Measurements from ENCODE around the gene KCNJ14.

The KCNJ14 gene

DNA sequence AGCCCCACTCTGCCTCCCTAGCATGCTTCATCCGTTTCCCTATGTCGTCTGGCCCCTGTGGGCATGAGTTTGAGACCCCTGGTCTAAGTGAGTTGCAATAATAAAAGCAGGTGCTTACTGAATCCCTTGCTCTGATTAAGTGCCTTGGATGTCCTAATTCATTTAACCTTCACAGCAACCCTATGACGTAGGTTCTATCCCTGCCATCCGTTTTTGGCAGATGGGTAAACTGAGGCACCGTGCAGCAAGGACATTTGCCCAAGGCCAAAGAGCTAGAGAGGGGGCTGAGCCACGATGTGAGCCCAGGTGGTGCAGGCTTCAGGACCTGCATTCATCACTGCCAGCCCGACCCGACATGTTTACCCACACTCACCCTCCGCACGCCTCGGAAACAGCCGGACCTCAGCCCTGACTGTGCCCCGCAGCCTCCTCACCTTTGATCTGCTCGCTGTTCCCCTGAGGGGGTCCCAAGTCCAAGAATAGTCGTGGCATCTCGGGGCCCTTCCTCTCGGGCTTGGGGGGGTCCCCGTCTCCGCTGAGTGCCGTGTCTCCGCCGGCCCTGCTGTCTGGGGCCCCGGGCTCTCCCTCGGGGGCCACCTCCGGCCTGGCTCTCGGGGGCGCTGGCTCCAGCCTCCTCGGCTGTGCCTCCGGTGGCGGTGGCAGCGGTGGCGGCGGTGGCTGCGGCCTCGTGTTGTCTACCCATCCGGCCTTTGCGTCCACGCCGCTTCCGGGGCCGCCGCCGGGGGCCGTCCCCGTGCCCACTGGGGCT lies 41.8 kb downstream of the KCNJ14 start:
- DNase-seq = no peak
- Mint-ChIP-seq H3K9me3 (no peaks in the 10 kb centered on the region), H3K4me1 (peaks cover 28% of the 10 kb centered on the region), H3K27ac (no peak overlapping the region), H3K4me3 (no peak overlapping the region), H3K27me3 (peaks cover 31% of the 10 kb centered on the region), H3K36me3 (ENCODE audit: low read depth) (no peaks in the 10 kb centered on the region)
- no peak for ATAC-seq

DNA sequence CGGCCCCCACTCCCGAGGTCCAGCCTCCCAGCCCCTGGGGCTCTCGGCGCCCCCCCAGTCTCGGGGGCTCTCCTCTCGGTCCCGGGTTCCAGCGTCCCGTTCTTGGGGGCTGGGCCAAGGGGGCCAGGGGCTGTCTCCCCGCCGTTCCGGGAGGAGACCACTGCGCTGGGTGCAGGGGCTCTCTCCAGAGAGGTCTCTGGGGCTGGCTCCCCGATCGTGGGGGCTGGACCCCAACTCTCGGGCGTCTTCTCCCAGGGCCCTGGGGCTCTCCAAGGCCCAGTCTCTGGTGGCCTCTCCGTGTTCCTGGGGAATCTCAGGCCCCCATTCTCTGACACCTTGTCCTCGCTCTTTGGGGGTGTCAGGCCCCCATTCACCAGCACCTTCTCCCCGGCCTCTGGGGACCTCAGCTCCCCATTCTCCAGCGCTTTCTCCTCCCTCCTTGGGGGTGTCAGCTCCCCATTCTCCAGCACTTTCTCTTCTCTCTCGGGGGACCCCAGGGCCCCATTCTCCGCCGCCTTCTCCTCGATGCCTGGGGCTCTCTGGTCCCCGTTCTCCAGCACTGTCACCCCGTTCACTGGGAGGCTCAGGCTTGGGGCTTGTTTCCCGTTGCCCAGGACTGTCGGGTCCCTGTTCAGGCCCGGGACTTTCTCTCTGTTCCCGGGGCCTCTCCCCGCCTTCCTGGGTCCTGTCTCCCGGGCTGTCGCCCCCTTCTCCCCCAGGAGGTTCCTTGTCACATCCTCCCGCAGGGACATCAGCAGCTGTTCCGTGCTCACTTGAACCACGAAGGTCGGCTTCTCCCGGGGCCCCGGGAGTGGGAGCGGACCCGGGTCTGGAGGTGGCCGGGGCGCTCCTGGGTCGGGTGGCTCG lies 42.6 kb downstream of the KCNJ14 start:
- Mint-ChIP-seq H3K4me3 (no peak overlapping the region), H3K36me3 (ENCODE audit: low read depth) (no peaks in the 10 kb centered on the region), H3K4me1 (peaks cover 20% of the 10 kb centered on the region), H3K9me3 (no peaks in the 10 kb centered on the region), H3K27ac (no peak overlapping the region), H3K27me3 (peaks cover 26% of the 10 kb centered on the region)
- DNase-seq = no peak
- no peak for ATAC-seq

DNA sequence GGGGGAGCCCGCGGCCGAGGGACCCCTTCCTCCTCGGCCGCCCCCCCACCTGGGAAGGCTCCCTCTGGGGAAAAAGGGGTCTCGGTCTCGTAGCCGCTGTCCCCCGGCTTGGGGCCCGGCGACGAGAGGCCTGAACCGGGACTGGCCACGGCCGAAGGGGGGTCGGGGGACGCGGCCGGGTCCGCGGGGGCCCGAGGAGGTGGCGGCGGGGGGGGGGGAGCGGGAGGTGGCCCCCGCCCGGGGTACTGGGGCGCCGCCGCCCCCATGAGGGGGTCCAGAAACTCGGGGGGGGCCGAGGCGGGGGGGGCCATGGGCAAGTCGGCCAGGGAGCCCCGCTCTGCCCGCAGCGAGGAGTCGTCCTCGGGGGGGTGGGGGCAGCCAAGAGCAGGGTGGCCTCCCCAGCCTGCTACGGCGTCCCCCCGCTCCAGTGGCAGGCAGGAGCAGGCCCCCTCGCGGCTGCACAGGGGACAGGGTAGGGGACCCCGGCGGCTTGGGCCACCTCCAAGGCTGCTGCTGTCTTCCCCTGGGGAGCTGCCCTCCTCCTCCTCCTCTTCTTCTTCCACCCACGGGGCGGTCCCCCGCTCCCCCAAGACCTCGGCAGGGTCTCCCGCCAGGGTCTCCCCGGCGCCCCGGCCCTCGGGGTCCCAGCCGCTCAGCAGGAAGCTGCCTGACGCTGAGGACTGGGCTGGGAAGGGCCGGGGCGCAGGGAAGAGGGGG lies 43.4 kb downstream of the KCNJ14 start:
- Mint-ChIP-seq H3K4me1 (peaks cover 19% of the 10 kb centered on the region), H3K9me3 (no peaks in the 10 kb centered on the region), H3K27ac (no peak overlapping the region), H3K27me3 (peaks cover 26% of the 10 kb centered on the region), H3K4me3 (no peak overlapping the region), H3K36me3 (ENCODE audit: low read depth) (no peaks in the 10 kb centered on the region)
- no peak for ATAC-seq
- DNase-seq = no peak

DNA sequence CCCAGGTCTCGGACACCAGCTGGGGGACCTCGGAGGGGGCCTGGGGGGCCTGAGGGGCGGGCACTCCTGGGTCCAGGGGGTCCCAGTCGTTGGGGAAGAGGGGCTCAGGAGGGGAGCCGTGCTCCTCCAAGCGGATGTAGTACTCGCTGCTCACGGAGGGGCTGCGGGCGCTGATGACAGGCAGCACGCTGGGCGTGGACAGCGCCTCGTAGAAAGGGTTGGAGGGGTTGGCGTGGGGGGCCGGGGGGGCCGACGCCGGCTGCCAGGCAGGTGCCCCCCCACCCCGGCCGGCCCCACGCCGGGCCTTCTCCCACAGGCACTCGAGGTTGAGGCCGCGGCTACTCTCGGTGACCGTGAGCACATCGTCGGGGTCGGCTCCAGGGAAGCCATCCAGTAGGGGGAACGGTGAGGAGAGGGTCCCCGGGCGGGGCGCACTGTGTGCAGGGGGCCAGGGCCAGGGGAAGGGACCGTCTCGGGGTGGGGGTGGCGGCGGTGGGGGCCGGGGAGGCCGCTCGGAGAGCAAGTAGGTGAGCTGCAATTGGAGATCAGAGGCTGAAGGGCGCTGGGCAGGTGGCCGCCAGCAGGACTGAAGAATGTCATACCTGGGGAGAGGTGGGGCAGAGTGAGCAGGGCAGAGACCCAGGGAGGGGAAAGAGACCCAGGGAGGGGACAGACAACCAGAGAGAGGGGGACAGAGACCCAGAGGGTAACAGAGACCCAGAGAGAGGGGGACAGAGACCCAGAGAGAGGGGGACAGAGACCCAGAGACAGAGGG lies 44.1 kb downstream of the KCNJ14 start:
- no peaks in the 10 kb centered on the region for H3K9me3 Mint-ChIP-seq
- H3K36me3 Mint-ChIP-seq (ENCODE audit: low read depth) = no peaks in the 10 kb centered on the region
- peaks cover 15% of the 10 kb centered on the region for H3K4me1 Mint-ChIP-seq
- ATAC-seq (no peak), DNase-seq (no peak)
- H3K4me3 Mint-ChIP-seq = no peak overlapping the region
- H3K27ac Mint-ChIP-seq = no peak overlapping the region
- H3K27me3 Mint-ChIP-seq = peaks cover 22% of the 10 kb centered on the region

DNA sequence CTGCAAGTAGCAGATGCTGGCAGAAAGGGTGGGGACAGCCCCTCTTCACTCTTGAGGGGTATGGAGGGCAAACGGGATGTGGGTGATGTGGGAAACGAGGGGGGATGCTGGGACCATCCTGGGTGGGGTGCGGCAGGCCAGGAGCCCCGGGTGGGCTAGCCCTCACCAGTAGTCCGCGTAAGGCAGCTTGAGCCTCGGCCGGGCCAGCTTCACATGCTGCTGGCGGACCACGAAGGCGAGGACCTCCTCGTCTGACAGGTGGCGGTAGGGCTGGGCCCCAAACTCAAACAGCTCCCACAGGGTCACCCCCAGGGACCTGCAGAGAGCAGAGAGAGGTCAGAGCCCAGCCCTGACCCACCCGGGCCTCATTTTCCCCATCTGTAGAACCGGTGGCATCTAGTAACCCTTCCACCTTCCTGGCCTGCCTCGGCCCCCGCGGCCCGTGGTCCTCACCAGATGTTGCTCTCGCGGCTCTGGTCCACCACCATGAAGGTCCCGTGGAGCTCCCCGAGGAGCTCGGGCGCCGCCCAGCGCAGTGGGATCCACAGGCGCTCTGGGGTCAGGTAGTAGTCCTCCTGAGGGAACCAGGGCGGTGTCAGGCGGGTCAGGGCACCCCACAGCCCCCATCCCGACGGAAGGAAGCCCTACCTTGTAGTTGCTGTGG lies 45.6 kb downstream of the KCNJ14 start:
- Mint-ChIP-seq H3K9me3 (no peaks in the 10 kb centered on the region), H3K27me3 (peaks cover 9% of the 10 kb centered on the region), H3K4me3 (peak overlapping the region; percentile 48), H3K27ac (no peak overlapping the region), H3K4me1 (peaks cover 10% of the 10 kb centered on the region), H3K36me3 (ENCODE audit: low read depth) (no peaks in the 10 kb centered on the region)
- no peak for DNase-seq
- peak; percentile 3 for ATAC-seq

DNA sequence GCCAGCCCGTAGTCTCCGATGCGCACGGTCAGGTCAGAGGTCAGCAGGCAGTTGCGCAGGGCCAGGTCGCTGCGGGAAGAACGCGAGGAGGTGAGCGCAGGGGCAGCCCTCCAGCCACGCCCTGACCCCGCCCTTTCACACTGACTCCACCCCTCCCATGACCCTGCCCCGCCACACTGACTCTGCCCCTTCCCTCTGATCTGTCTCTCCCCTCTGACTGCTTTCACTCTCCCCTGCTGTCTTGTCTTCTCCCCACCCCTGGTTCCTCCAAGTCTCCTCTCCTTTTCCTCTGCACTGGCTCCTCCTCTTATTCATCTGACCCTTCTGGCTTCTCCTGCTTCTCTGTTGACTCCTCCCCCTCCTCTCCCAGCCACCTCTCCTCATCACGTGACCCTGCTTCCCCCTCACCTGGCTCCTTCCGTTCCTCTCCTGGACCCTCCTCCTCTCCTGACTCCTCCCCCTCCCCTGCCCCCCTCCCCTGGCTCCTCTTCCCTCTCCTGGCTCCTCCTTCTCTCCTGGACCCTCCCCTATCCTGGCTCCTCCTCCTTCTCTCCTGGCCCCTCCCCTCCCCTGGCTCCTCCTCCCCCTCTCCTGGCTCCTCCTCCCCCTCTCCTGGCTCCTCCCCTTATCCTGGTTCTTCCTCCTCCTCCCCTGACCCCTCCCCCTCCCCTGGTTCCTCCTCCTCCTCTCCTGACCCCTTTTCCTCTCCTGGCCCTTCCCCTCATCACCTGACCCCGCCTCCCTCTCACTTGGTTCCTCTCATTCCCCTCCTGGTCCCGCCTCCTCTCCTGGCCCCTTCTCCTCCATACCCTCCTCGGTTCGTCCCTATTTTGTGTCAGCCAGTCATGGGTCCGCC lies 46.3 kb downstream of the KCNJ14 start:
- Mint-ChIP-seq H3K27ac (no peak overlapping the region), H3K4me1 (peaks cover 10% of the 10 kb centered on the region), H3K9me3 (no peaks in the 10 kb centered on the region), H3K27me3 (peaks cover 8% of the 10 kb centered on the region), H3K4me3 (peak overlapping the region; percentile 48), H3K36me3 (ENCODE audit: low read depth) (no peaks in the 10 kb centered on the region)
- ATAC-seq = peak; percentile 55
- DNase-seq = peak; percentile 62

DNA sequence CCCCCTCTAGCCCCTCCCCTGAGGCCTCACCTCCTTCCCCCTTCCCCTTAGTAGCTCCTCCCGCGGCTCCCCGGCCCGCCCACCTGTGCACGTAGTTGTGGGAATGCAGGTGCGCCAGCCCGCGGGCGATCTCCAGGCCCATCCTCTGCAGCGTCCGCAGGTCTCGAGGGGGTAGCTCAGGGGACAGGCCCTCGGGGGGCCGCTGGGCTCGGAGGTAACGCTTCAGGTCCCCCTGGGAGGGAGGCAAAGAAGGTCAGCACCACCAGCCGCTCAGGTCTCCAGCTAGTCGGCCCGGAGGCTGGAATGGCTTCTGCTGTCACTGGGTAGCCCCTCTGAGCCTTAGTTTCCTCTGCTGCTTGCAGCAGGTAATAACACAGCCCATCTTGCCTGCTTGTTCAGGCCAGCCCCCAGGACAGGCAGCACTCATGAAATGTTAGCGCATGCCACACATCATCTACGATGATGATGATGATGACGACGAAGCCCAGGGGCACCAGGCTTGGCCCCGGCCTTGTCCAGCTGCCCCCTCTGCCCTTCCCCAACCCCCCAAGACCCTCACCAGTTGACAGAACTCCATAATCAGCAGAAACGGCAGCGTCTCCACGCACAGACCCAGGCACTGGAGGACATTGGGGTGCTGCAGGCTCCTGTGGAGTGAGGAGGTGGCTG lies 47.1 kb downstream of the KCNJ14 start:
- Mint-ChIP-seq H3K4me3 (no peak overlapping the region), H3K9me3 (no peaks in the 10 kb centered on the region), H3K27ac (no peak overlapping the region), H3K36me3 (ENCODE audit: low read depth) (no peaks in the 10 kb centered on the region), H3K4me1 (peaks cover 8% of the 10 kb centered on the region), H3K27me3 (peaks cover 5% of the 10 kb centered on the region)
- ATAC-seq (peak; percentile 3), DNase-seq (no peak)

DNA sequence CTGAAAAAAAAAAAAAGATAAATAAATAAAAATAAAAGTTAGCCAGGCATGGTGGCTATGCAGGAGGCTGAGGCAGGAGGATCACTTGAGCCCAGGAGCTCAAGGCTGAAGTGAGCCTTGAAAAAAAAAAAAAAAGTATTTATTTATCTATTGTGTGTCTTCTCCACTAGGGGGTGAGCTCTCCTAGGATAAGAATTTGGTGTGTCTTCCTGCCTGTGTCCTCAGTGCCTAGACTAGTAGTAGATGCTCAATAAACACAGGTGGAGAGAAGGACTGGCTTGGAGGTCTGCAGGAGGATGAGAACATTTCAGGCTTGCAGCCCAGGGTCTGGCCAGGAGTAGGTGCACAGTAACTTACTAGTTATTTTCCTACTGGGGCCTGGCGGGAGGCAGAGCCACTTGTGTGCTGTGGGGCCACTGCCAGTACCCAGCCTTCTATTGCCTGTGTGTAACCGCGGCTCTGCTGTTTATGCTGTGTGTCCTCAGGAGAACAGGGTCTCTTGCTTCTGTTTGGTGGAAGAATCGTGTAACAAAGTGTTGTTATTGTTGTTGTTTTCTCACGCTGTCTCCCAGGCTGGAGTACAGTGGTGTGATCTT lies 50.9 kb downstream of the KCNJ14 start:
- H3K4me1 Mint-ChIP-seq = peaks cover 13% of the 10 kb centered on the region

DNA sequence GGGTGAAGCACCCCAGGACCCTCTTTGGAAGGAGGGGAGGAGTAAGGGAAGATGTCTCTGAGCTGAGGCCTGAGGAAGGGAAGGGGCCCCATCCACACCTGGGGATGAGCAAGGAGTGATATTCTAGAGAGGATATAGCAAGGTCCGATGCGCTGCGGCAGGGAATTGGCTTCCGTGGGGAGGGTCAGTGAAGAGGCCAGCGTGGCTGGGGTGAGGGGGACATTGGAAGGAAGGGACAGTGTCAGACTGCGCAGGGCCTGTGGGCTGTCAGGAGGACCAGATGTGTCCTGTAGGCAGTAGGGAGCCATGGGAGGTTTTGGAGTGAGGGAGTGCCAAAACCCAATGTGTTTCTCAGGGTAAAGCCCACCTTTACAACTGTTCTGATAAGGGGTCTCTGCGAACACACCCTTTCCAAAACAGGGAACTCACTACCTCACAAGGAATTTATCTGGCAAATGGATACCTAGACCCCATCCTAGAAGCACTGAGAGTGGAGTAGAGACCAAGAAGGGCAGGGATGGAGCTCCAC lies 52.6 kb downstream of the KCNJ14 start:
- no peaks in the 10 kb centered on the region for H3K27me3 Mint-ChIP-seq
- no peak for DNase-seq
- no peaks in the 10 kb centered on the region for H3K9me3 Mint-ChIP-seq
- no peak for ATAC-seq
- no peak overlapping the region for H3K27ac Mint-ChIP-seq
- no peaks in the 10 kb centered on the region for H3K36me3 Mint-ChIP-seq (ENCODE audit: low read depth)
- H3K4me3 Mint-ChIP-seq = no peak overlapping the region
- H3K4me1 Mint-ChIP-seq = peaks cover 8% of the 10 kb centered on the region

More for the DNA sequence above, 50.9 kb downstream of the KCNJ14 start:
- peak; percentile 17 for ATAC-seq
- no peak for DNase-seq
- Mint-ChIP-seq H3K4me3 (no peak overlapping the region), H3K9me3 (no peaks in the 10 kb centered on the region), H3K27me3 (no peaks in the 10 kb centered on the region), H3K36me3 (ENCODE audit: low read depth) (no peaks in the 10 kb centered on the region), H3K27ac (no peak overlapping the region)

DNA sequence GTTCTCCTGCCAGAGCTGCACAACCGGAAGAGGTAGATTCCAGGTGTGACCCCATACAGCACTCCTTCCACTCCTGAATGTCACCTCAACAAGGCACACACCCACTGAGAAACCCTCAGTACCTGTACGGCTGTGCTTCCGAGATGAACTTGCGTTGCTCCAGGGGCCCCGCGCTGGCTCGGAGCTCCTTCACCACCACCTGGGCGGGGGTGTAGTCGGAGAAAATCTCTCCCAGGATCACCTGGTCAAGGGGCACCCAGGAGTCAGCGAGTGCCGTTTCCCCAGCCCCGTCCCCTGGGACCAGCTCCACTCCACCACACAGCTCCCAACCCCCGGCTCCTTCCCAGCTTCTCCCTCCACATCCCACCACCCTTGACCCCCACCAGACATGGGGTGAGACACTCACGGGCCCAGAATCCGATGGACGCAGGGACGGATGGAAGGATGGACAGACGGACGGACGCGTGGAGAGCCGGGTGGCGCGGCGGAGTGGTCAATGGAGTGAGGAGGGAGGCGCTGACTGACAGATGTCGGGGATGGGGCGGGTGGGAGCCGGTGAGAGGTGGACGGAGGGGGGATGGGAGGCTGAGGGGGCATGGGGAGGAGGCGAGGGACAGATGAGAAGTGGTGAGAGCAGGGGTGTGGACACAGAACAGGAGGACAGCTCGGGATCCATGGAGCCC lies 53.5 kb downstream of the KCNJ14 start:
- Mint-ChIP-seq H3K9me3 (no peaks in the 10 kb centered on the region), H3K36me3 (ENCODE audit: low read depth) (no peaks in the 10 kb centered on the region), H3K4me3 (no peak overlapping the region), H3K27ac (no peak overlapping the region), H3K27me3 (no peaks in the 10 kb centered on the region), H3K4me1 (peaks cover 9% of the 10 kb centered on the region)
- DNase-seq = no peak
- ATAC-seq = no peak

DNA sequence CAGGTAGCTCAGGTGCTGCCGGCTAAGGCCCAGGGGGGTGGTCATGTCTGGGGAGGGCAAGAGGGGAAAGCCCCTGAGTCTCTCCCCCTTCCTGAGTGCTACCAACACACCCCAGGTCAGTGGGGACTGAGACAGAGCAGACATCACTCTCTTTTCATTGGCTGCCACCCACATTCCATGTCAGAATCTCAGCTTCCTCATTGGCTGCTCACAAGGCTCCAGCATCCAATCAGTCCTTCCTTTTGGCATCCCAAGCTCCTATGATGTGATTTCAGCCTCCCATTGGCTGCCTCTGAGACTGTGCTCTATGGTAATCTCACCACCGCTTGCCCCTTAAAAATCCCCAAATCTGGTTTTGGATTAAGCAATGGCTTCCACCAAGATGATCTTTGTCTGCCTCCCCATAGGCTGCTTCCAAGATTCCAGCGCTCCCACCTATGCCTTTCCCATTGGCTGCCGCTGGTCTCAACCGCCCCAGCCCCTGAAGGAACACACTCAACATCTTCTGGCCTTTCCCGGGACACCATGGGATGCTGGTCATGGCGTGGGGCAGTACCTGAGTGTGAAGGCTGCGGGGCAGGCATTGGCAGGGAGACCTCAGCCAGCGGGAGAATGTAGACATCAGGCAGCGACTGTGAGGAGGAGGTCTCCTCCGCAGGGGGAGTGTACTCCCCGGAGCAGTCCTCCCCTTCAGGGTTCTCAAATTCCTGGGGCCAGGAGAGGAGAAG lies 54.3 kb downstream of the KCNJ14 start:
- ATAC-seq (no peak), DNase-seq (no peak)
- Mint-ChIP-seq H3K27me3 (no peaks in the 10 kb centered on the region), H3K4me3 (no peak overlapping the region), H3K4me1 (peaks cover 12% of the 10 kb centered on the region), H3K36me3 (ENCODE audit: low read depth) (no peaks in the 10 kb centered on the region), H3K27ac (no peak overlapping the region), H3K9me3 (no peaks in the 10 kb centered on the region)

Data from activated naive CD8-positive, alpha-beta T cell treated with anti-CD3 and anti-CD28 coated beads, Interleukin-2, amount 50 U/mL, for 24 hours (primary cell).